Astrocyte of the spinal cord (primary cell): ENCODE data around the gene PKMYT1.

Source experiments
- DNase-seq: peaks from one replicate; pipeline ENCODE4 v3.0.0; 2011; ENCODE audit warnings: low read depth, low spot score
- H3K4me3 ChIP-seq: 2 replicates; pipeline ENCODE4 v1.5.1; 2011; ENCODE audit warnings: low read depth, mild to moderate bottlenecking, low read length, moderate library complexity
- in situ Hi-C: cut with HindIII; loops from 2 replicates; pipeline ENCODE4 v1.10.0; 2017; ENCODE audit warnings: low sequenced_read_pairs
- TF ChIP-seq, protein P1 (sequence below): IDR thresholded peaks from 2 replicates; pipeline ENCODE4 v1.5.1; 2012; ENCODE audit warnings: low read depth, mild to moderate bottlenecking, low read length, inconsistent platforms

The PKMYT1 gene

DNA sequence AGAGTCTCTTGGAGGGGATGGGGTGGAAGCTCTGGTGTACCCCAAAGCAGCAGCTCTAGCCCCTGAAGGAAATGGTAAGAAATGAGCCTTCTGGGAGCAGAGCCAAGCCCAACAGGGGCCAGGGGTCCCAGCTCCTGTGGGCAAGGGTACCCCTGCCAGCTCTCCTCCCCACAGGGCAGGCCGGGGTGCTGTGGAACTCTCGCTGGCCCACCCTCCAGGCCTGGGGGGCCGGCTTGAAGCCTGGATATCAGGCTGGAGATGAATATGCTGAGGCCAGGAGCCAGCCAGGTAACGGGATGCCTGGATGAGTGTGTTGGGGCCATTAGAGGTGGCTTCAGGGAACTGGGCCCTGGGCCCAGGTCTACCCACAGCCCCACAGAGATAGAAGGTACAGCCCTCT lies 20.3 kb upstream of the PKMYT1 start:
- in situ Hi-C loops, result no loop called here
- no peak for DNase-seq
- no peak overlapping the region for H3K4me3 ChIP-seq
- TF ChIP-seq, protein P1, sequence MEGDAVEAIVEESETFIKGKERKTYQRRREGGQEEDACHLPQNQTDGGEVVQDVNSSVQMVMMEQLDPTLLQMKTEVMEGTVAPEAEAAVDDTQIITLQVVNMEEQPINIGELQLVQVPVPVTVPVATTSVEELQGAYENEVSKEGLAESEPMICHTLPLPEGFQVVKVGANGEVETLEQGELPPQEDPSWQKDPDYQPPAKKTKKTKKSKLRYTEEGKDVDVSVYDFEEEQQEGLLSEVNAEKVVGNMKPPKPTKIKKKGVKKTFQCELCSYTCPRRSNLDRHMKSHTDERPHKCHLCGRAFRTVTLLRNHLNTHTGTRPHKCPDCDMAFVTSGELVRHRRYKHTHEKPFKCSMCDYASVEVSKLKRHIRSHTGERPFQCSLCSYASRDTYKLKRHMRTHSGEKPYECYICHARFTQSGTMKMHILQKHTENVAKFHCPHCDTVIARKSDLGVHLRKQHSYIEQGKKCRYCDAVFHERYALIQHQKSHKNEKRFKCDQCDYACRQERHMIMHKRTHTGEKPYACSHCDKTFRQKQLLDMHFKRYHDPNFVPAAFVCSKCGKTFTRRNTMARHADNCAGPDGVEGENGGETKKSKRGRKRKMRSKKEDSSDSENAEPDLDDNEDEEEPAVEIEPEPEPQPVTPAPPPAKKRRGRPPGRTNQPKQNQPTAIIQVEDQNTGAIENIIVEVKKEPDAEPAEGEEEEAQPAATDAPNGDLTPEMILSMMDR, result no peak

GRCh38 chr16:2999929-3000328 lies 19.7 kb upstream of the PKMYT1 start:
- TF ChIP-seq, protein P1, result no peak
- no peak for DNase-seq
- in situ Hi-C loops, result no loop called here
- H3K4me3 ChIP-seq, result no peak overlapping the region

- in situ Hi-C loops, result no loop called here
- no peak overlapping the region for H3K4me3 ChIP-seq
- DNase-seq, result no peak
- TF ChIP-seq, protein P1, result no peak
These were observed 16.1 kb upstream of the PKMYT1 start for GRCh38 chr16:2996298-2996697.

DNA sequence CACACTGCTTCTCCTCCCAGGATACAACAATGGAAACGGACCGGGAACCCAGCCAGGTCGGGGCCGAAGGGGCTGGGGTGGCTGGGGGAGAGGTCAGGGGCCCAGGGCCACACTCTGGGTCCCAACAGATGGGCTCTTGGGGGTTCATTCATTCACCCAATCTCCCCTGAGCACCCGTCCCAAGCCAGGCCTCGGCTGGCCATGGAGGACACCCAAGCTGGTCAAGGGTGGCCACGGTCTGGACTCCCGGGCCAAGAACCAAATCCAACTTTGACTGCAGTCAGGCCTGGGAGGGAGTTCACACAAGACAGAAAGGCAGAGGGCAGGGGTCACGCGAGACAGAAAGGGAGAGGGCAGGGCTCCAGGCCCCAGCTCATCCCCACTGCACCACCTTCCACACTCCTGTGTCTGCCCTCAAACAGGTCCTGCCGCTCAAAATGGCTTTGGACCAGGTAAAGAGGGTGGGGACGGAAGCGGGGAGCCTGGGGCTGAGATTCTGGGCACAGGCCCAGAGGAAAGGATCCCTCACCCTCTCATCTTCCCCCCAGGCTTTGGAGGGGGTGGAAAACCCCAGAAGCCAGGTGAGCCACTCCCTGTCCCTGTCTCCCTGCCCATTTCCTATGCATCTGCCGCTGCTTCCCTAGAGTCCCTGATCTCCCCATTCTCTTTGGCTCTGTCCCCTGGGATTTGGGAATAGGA lies 12.3 kb upstream of the PKMYT1 start:
- DNase-seq, result no peak
- in situ Hi-C loops, result no loop called here
- TF ChIP-seq, protein P1, result no peak

GRCh38 chr16:2991566-2992261 lies 11.5 kb upstream of the PKMYT1 start:
- TF ChIP-seq, protein P1, result no peak
- in situ Hi-C loops, result no loop called here

More for the DNA sequence above, 12.3 kb upstream of the PKMYT1 start:
- no peak overlapping the region for H3K4me3 ChIP-seq

GRCh38 chr16:2990891-2991290 lies 10.6 kb upstream of the PKMYT1 start:
- in situ Hi-C loops, result no loop called here
- no peak for DNase-seq
- H3K4me3 ChIP-seq, result no peak overlapping the region
- TF ChIP-seq, protein P1, result no peak

More at GRCh38 chr16:2991566-2992261, 11.5 kb upstream of the PKMYT1 start:
- DNase-seq, result no peak
- H3K4me3 ChIP-seq, result no peak overlapping the region
